GM12878 (cell line): Measurements from ENCODE around the gene BLTP1. TPM values are rescaled to one million over a fixed set of nuclear protein-coding genes. Genes with fewer than 3 reads are reported as not detected.

ENCODE experiments used
- ATAC-seq: fragments of 200-7000 bp; cut with Tn5 transposase; 3 replicates; pipeline ENCODE4 v1.9.1; 2020; ENCODE audit warnings: mild to moderate bottlenecking, moderate library complexity
- BruUV-seq: library from RNA; stranded (reverse); fragments of 400-500 nt; replicated peaks from 2 replicates; lab custom pipeline; 2021; lab: Mats Ljungman, UMichigan
- CTCF ChIA-PET: fragments of 300-600 bp; sonication (Branson Sonifier 250); formaldehyde crosslinking; extraction: SDS; loops from one replicate; lab custom pipeline; 2021; ENCODE audit warnings: inconsistent platforms; lab: Yijun Ruan, JAX
- POLR2A ChIA-PET: fragments of 350-600 bp; formaldehyde crosslinking; extraction: SDS; loops from one replicate; lab custom pipeline; 2021; ENCODE audit warnings: inconsistent platforms; lab: Charles Lee
- RAD21 ChIA-PET: fragments of 300-600 bp; sonication (Branson Sonifier 250); formaldehyde crosslinking; loops from one replicate; lab custom pipeline; 2023; ENCODE audit warnings: antibody characterized with exemption; ENCODE audit not compliant: unreplicated experiment; lab: Charles Lee
- SMC1A ChIA-PET: fragments of 300-600 bp; sonication (Branson Sonifier 250); formaldehyde crosslinking; loops from one replicate; lab custom pipeline; 2023; ENCODE audit not compliant: unreplicated experiment, uncharacterized antibody; lab: Charles Lee
- DNase-seq: peaks from one replicate; pipeline ENCODE4 v3.0.0-alpha.2; 2011; ENCODE audit warnings: low read depth, low spot score
- FAIRE-seq: peaks from 3 replicates; lab custom pipeline; 2011; peaks lifted over from hg19 to GRCh38; lab: Jason Lieb, UNC
- H2AFZ ChIP-seq: 2 replicates; pipeline ENCODE4 v1.6.0; 2011; ENCODE audit warnings: low read depth, low read length, control low read depth; ENCODE audit not compliant: control insufficient read depth
- H3K27ac ChIP-seq: 2 replicates; pipeline ENCODE4 v1.5.1; 2011; ENCODE audit warnings: control low read depth; ENCODE audit not compliant: control insufficient read depth, insufficient read depth
- H3K27me3 ChIP-seq, 2 experiments: replicated peaks in 1 of 2; 2 replicates each; pipeline versions ENCODE4 v1.6.0 to v1.6.1; 2011; ENCODE audit warnings: low read length in 1 of 2; ENCODE audit not compliant: control insufficient read depth in 2 of 2, insufficient read depth in 2 of 2
- H3K36me3 ChIP-seq, 2 experiments: 2 replicates each; pipeline ENCODE4 v1.5.1; 2011; ENCODE audit warnings: low read length in 1 of 2; ENCODE audit not compliant: control insufficient read depth in 2 of 2, insufficient read depth in 2 of 2
- H3K4me1 ChIP-seq: 2 replicates; pipeline ENCODE4 v1.6.1; 2011; ENCODE audit warnings: mild to moderate bottlenecking, low read length, moderate library complexity, mixed read lengths; ENCODE audit not compliant: control insufficient read depth, insufficient read depth
- H3K4me2 ChIP-seq: 2 replicates; pipeline ENCODE4 v1.6.0; 2011; ENCODE audit warnings: control low read depth; ENCODE audit not compliant: control insufficient read depth, insufficient read depth
- H3K4me3 ChIP-seq: fragments of 200-600 bp; sonication (generic); 2 replicates; pipeline ENCODE4 v1.5.1; 2016
- H3K79me2 ChIP-seq: 2 replicates; pipeline ENCODE4 v1.6.0; 2011; ENCODE audit warnings: low read length; ENCODE audit not compliant: control insufficient read depth, insufficient read depth
- H3K9ac ChIP-seq: 2 replicates; pipeline ENCODE4 v1.8.0; 2011; ENCODE audit warnings: low read length, control low read depth, mixed read lengths; ENCODE audit not compliant: control insufficient read depth, insufficient read depth
- H3K9me3 ChIP-seq: replicated peaks from 3 replicates; pipeline ENCODE4 v1.5.1; 2011; ENCODE audit warnings: mild to moderate bottlenecking, low read length; ENCODE audit not compliant: control insufficient read depth, insufficient read depth
- H4K20me1 ChIP-seq: 2 replicates; pipeline ENCODE4 v1.6.0; 2011; ENCODE audit not compliant: control insufficient read depth, insufficient read depth
- CHD1 ChIP-seq: IDR thresholded peaks from 2 replicates; pipeline ENCODE4 v1.6.1; 2012; ENCODE audit warnings: low read depth, low read length, improper control_type of control experiment
- CREB1 ChIP-seq: IDR thresholded peaks from 2 replicates; pipeline ENCODE4 v1.6.1; 2012; ENCODE audit warnings: low read depth, mild to moderate bottlenecking, inconsistent platforms
- EED ChIP-seq: sonication (generic); IDR thresholded peaks from 2 replicates; pipeline ENCODE4 v1.6.1; 2016; ENCODE audit warnings: antibody characterized with exemption, low read depth
- FOXK2 ChIP-seq: fragments of 450-650 bp; IDR thresholded peaks from 2 replicates; pipeline ENCODE4 v1.6.1; 2017; ENCODE audit warnings: mild to moderate bottlenecking, moderate library complexity
- HDAC6 ChIP-seq: fragments of 200-600 bp; sonication (generic); IDR thresholded peaks from one replicate; pipeline ENCODE4 v1.8.0; 2017; ENCODE audit warnings: antibody characterized with exemption; ENCODE audit not compliant: unreplicated experiment
- JUND ChIP-seq: IDR thresholded peaks from 2 replicates; pipeline ENCODE4 v1.6.1; 2012; ENCODE audit warnings: low read depth, mild to moderate bottlenecking, low read length, improper control_type of control experiment, moderate library complexity
- LARP7 ChIP-seq: fragments of 450-650 bp; IDR thresholded peaks from 2 replicates; pipeline ENCODE4 v1.6.1; 2017; ENCODE audit warnings: mild to moderate bottlenecking
- POLR2A ChIP-seq: IDR thresholded peaks from 2 replicates; pipeline ENCODE4 v1.6.1; 2011; ENCODE audit warnings: low read depth, mild to moderate bottlenecking, low read length
- RFX5 ChIP-seq: IDR thresholded peaks from 2 replicates; pipeline ENCODE4 v1.6.1; 2011; ENCODE audit warnings: low read depth, low read length, improper control_type of control experiment
- SIN3A ChIP-seq: IDR thresholded peaks from 2 replicates; pipeline ENCODE4 v1.6.1; 2012; ENCODE audit warnings: low read depth, low read length, improper control_type of control experiment
- TCF12 ChIP-seq: IDR thresholded peaks from 2 replicates; pipeline ENCODE4 v1.6.1; 2011; ENCODE audit warnings: low read depth, mild to moderate bottlenecking, low read length
- YBX1 ChIP-seq: fragments of 450-650 bp; IDR thresholded peaks from 2 replicates; pipeline ENCODE4 v1.6.1; 2016; ENCODE audit warnings: antibody characterized with exemption
- ZNF384 ChIP-seq: IDR thresholded peaks from 2 replicates; pipeline ENCODE4 v1.6.1; 2012; ENCODE audit warnings: low read depth, mild to moderate bottlenecking, low read length, improper control_type of control experiment, borderline replicate concordance
- ZZZ3 ChIP-seq: IDR thresholded peaks from 2 replicates; pipeline ENCODE4 v1.6.1; 2011; ENCODE audit warnings: low read depth; ENCODE audit not compliant: control insufficient read depth, insufficient read length
- WGBS: methylation state at CpG from one replicate; pipeline ENCODE4 v1.1.6; 2016; ENCODE audit warnings: low lambda C conversion rate; ENCODE audit not compliant: insufficient replicate concordance, insufficient coverage; ENCODE audit errors: missing lambda C conversion rate; 5-methylcytosine and 5-hydroxymethylcytosine counted together
- in situ Hi-C: fragments of 300-500 bp; cut with MboI; formaldehyde crosslinking; loops from 9 replicates; pipeline ENCODE4 v1.14.3; 2018; ENCODE audit warnings: mixed read lengths
- intact Hi-C: fragments of 100-400 bp; cut with micrococcal nuclease; formaldehyde crosslinking; loops from one replicate; pipeline ENCODE4 v1.14.2; 2022; ENCODE audit not compliant: unreplicated experiment
- polyA plus RNA-seq, 11 experiments: library from polyadenylated mRNA; depleted of rRNA in 4 of 11; unstranded in 6 of 11; stranded (reverse) in 5 of 11; fragments of >200 nt; fragmentation: Nextera tagmentation in 4 of 11; fragmentation: Illumina TruSeq in 1 of 11; extraction: Ambion mirVana in 4 of 11; extraction: Trizol in 1 of 11; gene quantifications; 1 replicate in 1 of 11; 2 replicates in 10 of 11; pipeline versions ENCODE4 v1.2.1 to v1.2.3, GENCODE V29; 2011 to 2016; ENCODE audit warnings: inconsistent platforms in 2 of 11, missing spikeins in 2 of 11, low read depth in 1 of 11
- total RNA-seq, 4 experiments: library from RNA; depleted of rRNA in 3 of 4; stranded (reverse); fragments of >200 nt in 3 of 4; fragmentation: Illumina TruSeq in 1 of 4; extraction: Trizol in 1 of 4; gene quantifications; 2 replicates each; pipeline versions ENCODE4 v1.2.1 to v1.2.3, GENCODE V29; 2013 to 2021

The BLTP1 gene
- total and polyA plus RNA-seq, 10 of the 15 experiments (the other 5 are each of a cell fraction or from before 2014, with no cell fraction given) = 3.4 to 38.1 (median 16.3) TPM

DNA sequence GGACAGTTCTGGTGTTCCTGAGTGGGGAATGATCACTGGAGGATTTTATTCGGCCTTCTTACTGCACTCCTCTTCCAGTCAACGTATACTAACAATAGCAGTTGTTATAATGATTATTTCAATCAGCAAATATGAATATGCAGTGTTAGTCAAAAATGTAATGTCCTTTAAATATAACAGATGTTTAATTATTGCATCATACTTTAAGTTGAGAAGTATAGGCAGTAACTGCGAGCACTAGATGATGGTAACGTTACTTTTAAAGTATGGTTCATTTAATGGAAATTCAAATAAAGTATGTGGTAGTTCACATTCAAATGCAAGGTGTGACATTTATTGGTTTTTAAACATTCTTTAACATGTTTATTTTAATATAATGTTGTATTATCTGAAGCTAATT is 5.5 kb upstream of the BLTP1 start (continued):
- no peak for TF ChIP-seq RFX5
- no peak for TF ChIP-seq YBX1
- no peak for TF ChIP-seq POLR2A
- TF ChIP-seq ZZZ3 = no peak
- TF ChIP-seq, all 136 proteins: peak for 0

DNA sequence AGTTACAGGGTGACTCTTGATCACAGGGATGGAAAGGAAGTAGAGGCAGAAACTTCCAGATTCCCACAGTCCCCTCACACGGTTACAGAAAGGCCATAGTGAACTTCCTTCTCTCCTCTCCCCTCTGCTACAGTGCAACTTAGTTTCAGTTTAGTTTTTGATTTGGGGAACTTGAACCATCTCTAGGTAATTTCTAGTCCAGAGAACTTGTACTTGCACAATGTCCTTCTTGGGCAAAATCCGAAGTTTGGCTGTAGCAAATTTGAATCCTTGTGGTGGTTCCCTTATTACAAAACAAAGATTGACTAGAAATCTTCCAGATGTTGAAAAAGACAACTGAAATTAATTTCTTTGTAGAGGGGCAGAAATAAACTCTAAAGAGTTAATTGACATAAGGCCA is 1.2 kb upstream of the BLTP1 start:
- Histone ChIP-seq H3K27ac (no peak overlapping the region; the same call in 1 of the 2 replicates), H3K9me3 (no peaks in the 10 kb centered on the region), H3K79me2 (peaks cover 10% of the 10 kb centered on the region), H3K4me2 (peak overlapping the region; percentile 64), H3K9ac (no peak overlapping the region), H3K36me3 (no peaks in the 10 kb centered on the region), H3K4me1 (peaks cover 9% of the 10 kb centered on the region), H3K27me3 (no peaks in the 10 kb centered on the region), H4K20me1 (no peaks in the 10 kb centered on the region), H3K4me3 (peak overlapping the region; percentile 91; the same call in 1 of the 2 replicates), H2AFZ (peak overlapping the region; percentile 49)
- in situ Hi-C loops (no loop called here), intact Hi-C loops (no loop called here)
- DNase-seq = no peak
- no TSS peak for BruUV-seq
- ChIA-PET RAD21 (no interaction called here), CTCF (no interaction called here), POLR2A (no interaction called here), SMC1A (no interaction called here)
- WGBS = 23% methylated on average over 2 of the region's 2 CpGs
- TF ChIP-seq HDAC6 = no peak
- no peak for TF ChIP-seq CREB1
- peak; percentile 56 for FAIRE-seq
- ATAC-seq = no peak

DNA sequence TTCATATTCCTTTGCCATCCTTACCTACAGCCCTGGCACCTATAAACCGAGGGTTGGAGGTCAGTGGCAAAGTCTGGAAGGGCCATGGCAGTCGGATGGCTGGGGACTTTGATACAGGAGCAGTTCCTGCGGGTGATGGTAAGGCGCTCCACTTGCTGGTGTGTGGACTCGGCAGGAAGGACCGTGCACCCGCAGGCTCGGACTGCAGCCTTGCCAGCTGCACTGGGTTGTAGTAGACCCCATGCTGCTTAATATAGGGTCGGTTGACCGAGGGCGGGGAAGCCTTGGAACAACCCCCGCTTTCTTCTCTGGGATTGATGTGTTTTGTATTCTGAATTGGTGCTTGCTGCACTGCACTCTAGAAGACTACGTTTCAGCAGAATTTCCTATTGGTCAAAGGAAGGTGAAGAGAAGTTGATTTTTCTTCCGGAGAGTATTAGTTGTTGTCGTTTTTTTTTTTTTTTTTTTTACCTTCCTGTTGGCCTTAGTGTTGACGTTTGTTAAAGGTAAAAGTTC is 638 bp downstream of the BLTP1 start:
- DNase-seq = no peak
- SMC1A ChIA-PET = no interaction called here
- POLR2A ChIA-PET = no interaction called here
- peak; percentile 72 for ATAC-seq
- RAD21 ChIA-PET = no interaction called here
- intact Hi-C loops = loop anchor here (2.0 kb wide), 1 partner anchor 22 kb away; no protein-coding TSS in a partner anchor
- Histone ChIP-seq H3K4me1 (peaks cover 9% of the 10 kb centered on the region), H3K4me3 (peak overlapping the region; percentile 91), H3K9ac (peak overlapping the region; percentile 81), H3K79me2 (peaks cover 11% of the 10 kb centered on the region), H3K36me3 (no peaks in the 10 kb centered on the region), H2AFZ (peak overlapping the region; percentile 98), H3K9me3 (peaks cover 5% of the 10 kb centered on the region; the same call in 1 of the 3 replicates), H4K20me1 (no peaks in the 10 kb centered on the region), H3K27me3 (no peaks in the 10 kb centered on the region), H3K27ac (peak overlapping the region; percentile 75), H3K4me2 (peak overlapping the region; percentile 64)
- 0 out of 2 replicates have a peak, but pooled peaks have one; percentile 12 for TF ChIP-seq SIN3A
- TF ChIP-seq CHD1 = no peak
- peak; percentile 71 for TF ChIP-seq ZNF384
- TF ChIP-seq LARP7 = 0 out of 2 replicates have a peak, but pooled peaks have one; percentile 11
- TF ChIP-seq EED = 0 out of 2 replicates have a peak, but pooled peaks have one; percentile 1
- no peak for TF ChIP-seq FOXK2
- TF ChIP-seq JUND = no peak
- TF ChIP-seq TCF12 = 0 out of 2 replicates have a peak, but pooled peaks have one; percentile 23
- FAIRE-seq = no peak
- no TSS peak for BruUV-seq
- CTCF ChIA-PET = no interaction called here
- WGBS = 1% methylated on average over 16 of the region's 16 CpGs
- in situ Hi-C loops = no loop called here
